Measurements from ENCODE around the gene CORIN.

- TF ChIP-seq POLR2AphosphoS5 (IDR thresholded peaks at IDR 0.05) (no peak), CTCF (IDR thresholded peaks at IDR 0.05; ENCODE audit: poor library complexity, severe bottlenecking) (no peak), RAD21 (conservative IDR thresholded peaks at IDR 0.05) (no peak), EZH2 (IDR thresholded peaks at IDR 0.05; ENCODE audit: borderline replicate concordance, insufficient read depth, low read length, poor library complexity, severe bottlenecking) (no peak), EP300 (conservative IDR thresholded peaks at IDR 0.05; ENCODE audit: poor library complexity, severe bottlenecking) (no peak)
- TF ChIP-seq, protein P1, sequence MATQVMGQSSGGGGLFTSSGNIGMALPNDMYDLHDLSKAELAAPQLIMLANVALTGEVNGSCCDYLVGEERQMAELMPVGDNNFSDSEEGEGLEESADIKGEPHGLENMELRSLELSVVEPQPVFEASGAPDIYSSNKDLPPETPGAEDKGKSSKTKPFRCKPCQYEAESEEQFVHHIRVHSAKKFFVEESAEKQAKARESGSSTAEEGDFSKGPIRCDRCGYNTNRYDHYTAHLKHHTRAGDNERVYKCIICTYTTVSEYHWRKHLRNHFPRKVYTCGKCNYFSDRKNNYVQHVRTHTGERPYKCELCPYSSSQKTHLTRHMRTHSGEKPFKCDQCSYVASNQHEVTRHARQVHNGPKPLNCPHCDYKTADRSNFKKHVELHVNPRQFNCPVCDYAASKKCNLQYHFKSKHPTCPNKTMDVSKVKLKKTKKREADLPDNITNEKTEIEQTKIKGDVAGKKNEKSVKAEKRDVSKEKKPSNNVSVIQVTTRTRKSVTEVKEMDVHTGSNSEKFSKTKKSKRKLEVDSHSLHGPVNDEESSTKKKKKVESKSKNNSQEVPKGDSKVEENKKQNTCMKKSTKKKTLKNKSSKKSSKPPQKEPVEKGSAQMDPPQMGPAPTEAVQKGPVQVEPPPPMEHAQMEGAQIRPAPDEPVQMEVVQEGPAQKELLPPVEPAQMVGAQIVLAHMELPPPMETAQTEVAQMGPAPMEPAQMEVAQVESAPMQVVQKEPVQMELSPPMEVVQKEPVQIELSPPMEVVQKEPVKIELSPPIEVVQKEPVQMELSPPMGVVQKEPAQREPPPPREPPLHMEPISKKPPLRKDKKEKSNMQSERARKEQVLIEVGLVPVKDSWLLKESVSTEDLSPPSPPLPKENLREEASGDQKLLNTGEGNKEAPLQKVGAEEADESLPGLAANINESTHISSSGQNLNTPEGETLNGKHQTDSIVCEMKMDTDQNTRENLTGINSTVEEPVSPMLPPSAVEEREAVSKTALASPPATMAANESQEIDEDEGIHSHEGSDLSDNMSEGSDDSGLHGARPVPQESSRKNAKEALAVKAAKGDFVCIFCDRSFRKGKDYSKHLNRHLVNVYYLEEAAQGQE (IDR thresholded peaks at IDR 0.05; ENCODE audit: borderline replicate concordance): no peak
These were observed 126.2 kb downstream of the CORIN start for GRCh38 chr4:47711646-47712045.
